ENCODE results near the gene SLC39A9.

DNA sequence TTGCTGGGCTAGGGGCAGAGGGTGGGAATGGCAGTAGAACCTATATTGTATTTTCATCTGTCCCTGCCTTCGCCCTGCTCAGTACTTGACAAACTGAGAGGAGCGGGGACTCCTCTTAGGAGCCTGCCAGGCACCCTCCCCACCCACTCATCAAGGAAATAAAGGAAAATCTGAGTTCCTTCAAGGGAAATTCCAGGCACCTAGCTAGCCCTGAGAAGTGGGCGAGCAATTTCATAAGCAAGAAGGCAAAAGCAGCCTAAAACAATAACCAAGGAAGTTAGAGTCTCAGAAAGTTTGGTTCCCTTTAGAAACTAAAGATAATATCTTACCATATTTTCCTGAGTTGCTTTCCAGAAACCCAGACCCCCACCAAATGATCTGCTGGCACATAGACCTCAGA, 75.5 kb downstream of the SLC39A9 start:
- TF ChIP-seq EP300 (IDR thresholded peaks at IDR 0.05): no peak
- TF ChIP-seq, protein P1, sequence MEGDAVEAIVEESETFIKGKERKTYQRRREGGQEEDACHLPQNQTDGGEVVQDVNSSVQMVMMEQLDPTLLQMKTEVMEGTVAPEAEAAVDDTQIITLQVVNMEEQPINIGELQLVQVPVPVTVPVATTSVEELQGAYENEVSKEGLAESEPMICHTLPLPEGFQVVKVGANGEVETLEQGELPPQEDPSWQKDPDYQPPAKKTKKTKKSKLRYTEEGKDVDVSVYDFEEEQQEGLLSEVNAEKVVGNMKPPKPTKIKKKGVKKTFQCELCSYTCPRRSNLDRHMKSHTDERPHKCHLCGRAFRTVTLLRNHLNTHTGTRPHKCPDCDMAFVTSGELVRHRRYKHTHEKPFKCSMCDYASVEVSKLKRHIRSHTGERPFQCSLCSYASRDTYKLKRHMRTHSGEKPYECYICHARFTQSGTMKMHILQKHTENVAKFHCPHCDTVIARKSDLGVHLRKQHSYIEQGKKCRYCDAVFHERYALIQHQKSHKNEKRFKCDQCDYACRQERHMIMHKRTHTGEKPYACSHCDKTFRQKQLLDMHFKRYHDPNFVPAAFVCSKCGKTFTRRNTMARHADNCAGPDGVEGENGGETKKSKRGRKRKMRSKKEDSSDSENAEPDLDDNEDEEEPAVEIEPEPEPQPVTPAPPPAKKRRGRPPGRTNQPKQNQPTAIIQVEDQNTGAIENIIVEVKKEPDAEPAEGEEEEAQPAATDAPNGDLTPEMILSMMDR (IDR thresholded peaks at IDR 0.05): no peak
